NCI-H2107 treated with DMSO at 0.1 percent for 48 hours (cell line): ENCODE results near the gene VCP.
"Not testable (repeated sequence)": the region's sequence is repeated elsewhere in the genome, so short reads cannot be mapped to it uniquely, and the experiment has no call there.

Source experiments
- DNase-seq: peaks from one replicate; lab custom pipeline; 2025; ENCODE audit not compliant: unreplicated experiment; lab: John Stamatoyannopoulos, UW

Gene VCP

GRCh38 chr9:35026671-35027070, 45.8 kb downstream of the VCP start:
- DNase-seq, result no peak

GRCh38 chr9:35023443-35023842, 49.0 kb downstream of the VCP start:
- DNase-seq, result not testable (repeated sequence)

GRCh38 chr9:35014517-35014916, 57.9 kb downstream of the VCP start:
- DNase-seq, result no peak

GRCh38 chr9:35010351-35010958, 62.0 kb downstream of the VCP start:
- DNase-seq, result no peak
